HG03060 (cell line): ENCODE data around the gene ASF1B.

Experiments used
- ATAC-seq: cut with Tn5 transposase; IDR thresholded peaks from one replicate; pipeline ENCODE4 v1.9.1; 2021; ENCODE audit warnings: low read depth, moderate number of reproducible peaks; ENCODE audit not compliant: unreplicated experiment

Gene ASF1B

GRCh38 chr19:14089662-14090508, 46.5 kb downstream of the ASF1B start:
- no peak for ATAC-seq

- ATAC-seq: no peak
Measured at GRCh38 chr19:14089412-14089661, 47.1 kb downstream of the ASF1B start.

DNA sequence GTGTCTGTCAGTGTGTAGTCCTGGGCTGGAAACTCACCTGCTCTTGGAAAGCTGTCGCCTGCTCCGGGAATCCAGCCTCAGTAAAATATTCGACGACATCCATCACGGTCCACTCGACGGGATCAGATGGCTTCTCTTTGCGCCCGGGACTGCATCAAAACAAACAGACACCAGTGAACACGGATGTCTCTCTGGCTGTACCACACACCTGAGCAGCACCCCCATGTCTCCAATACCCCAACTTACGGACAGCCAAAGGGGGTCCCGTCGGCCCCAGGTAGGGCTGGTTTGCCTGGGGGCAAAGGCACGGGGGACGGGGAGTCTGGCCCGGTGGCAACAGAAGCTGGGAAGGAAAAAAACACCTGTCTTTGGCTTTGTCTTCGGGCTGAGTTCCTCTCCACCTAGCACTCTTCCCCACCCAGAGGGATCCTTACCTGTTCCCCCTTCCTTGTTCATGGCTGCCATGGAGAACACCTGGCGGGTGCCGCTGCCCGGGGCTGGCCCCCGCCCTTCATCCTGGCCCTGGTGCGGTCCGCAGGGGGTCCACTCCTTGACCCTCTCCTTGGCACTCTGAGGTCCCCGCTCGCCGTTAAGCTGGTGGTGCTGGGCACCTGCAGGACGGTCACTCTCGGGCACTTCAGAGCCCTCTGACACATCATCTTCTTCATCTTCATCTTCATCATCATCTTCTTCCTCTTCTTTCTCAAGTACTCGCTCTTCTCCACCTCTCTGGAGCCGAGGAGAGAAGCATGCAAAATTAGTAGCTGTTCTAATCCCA, 47.6 kb downstream of the ASF1B start:
- no peak for ATAC-seq

- no peak for ATAC-seq
Measured at GRCh38 chr19:14086098-14086497, 50.3 kb downstream of the ASF1B start.

DNA sequence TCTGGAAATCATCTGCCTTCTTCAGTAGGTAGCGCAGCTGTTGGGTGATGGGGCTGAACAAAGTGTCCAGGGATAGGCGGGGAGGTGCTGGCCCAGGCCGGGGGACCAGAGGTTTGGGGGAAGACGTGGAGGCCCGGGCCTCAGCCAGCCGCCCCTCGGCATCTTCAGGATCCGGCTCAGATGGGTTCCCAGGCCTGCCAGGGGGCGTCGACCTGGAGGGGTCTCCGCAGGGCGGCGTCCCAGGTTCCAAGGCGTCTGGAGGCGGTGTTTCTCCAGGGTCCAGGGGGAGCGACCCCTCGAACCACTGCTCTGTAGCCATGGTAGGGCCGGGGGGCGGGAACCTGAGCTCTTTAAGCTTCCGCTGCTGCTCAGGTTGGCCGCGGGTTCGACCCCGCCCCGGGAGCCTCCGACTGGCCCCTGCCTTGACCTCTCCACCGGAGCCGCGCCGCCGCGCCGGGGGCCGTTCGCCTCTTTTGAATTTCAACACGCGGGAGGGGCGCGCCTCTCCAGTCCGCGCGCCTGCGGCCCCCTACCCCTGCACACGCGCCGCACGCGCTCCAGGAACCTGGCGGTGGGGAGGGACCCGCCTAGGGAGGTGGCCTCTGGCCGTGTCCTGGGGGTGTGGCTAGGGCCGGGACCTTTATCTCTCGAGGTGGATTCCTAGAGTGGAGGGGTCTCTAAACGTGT, 50.9 kb downstream of the ASF1B start, which contains the start of gene C19orf67:
TSS of gene C19orf67 (minus strand) at position 475 of the 687 bp plus-strand sequence. CDS start at position 319, 156 bp downstream.
- ATAC-seq: no peak

DNA sequence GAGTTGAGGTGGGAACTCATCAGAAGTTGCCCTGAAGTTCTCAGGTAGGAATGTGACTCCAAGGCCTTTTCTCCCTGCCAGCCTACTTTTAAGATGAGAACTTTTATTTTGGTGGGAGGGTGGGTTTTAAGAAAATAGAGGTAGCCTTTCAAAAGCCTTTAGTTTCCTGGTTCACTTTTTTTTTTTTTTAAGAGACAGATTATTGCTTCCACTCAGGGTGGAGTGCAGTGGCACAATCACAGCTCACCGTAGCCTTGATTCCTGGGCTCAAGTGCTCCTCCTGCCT, 53.8 kb downstream of the ASF1B start:
- no peak for ATAC-seq

DNA sequence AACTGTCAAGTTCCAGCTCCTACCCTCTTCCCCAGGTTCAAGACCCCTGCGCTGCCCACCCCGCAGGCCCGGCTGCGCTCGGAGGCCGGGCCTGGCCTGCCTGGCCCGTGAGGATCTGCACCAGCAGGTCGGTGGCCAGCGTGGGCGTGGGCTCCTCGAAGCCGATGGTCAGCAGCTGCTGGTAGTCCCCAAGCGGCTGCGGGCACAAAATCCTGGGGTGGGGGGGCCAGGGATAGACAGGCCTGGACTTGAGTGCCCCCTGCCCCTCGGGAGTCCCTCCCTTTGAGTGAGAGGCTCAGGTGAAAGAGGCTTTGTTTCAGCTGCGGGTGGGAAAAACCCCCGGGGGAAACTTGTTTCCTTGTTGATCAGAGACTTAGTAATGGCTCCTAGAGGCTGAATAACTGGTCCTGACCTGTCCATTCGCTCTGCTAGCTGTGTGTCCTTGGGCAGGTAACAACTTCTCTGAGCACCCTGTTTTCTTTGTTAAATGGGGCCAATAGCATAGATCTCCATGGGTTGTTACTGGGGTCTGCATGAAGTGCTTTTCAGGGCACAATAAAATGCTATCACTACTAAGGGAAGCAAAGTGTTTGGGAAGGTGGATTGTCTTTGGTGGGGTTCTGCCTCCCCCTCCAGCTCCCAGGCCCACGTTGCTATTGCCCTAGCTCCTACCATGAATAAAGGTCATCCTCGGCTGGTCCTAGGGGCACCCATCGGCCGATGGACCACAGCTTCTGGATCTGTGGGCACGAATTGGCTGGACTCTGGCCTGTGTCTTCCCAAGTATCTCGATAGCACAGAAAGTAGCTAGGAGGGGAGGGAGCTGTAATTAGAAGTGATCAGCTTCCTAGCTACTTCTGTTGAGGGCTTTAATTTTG, 54.4 kb downstream of the ASF1B start:
- peak; percentile 4 for ATAC-seq

GRCh38 chr19:14080887-14081796, 55.2 kb downstream of the ASF1B start:
- ATAC-seq: peak; percentile 90

DNA sequence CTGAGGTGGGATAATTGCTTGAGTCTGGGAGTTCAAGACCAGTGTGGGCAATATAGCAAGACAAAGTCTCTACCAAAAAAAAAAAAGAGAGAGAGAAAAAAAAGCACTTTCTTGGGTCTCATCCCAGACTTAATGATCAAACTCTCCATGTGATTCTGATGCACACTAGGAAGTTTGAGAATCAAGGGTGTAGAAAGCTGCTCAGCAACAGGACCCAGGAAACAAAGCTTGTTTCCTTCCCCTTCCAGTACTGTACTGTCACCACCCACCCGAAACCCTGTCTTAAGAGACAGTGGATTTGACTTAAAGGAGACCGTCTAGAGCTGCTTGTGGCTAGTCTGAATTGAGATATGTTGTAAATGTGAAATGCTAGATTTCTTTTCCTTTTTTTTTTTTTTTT, 58.0 kb downstream of the ASF1B start:
- no peak for ATAC-seq

DNA sequence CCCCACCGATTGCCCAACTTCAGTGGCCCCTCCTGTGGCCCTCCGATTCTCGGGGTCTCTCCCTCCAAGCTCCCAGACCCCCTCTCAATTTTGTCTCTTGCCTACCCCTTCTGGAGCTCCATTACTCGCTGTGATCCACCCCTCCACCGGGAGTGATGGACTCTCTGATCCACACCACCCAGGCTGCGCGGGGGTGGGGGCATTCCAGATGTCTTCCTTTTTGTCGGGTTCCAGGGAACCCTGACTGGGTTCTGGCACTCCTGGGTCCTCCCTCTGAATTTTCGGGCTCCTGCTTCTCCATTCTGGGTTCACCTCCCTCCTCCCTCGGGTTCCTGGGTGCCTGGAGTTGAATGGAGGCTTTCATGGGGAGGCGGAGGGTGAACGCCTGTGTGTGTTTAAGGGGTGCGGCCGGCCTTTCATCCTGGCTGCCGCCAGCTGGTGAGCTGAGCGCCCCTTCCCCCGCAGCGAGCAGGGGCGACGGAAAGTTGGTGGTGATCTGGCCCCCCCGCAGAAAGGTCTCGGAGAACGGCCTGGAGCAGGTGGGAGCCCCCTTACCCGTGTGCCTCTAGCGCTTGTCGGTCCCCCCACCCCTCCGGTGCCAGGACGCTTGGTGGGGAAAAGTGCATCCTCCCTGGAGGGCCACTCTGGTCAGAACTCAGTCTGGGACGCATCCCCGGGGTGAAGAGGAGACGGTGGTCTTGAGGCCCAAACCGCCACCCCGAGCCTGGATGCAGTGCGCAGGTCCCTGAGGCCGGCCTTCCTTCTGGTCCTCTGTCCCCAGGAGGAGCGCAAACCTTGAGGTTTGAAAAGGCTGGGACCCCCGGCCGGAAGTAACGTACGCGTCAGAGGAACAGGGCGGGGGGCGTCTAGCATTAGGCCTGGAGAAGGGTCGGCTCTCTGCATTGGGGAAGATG, 62.2 kb downstream of the ASF1B start:
- no peak for ATAC-seq

DNA sequence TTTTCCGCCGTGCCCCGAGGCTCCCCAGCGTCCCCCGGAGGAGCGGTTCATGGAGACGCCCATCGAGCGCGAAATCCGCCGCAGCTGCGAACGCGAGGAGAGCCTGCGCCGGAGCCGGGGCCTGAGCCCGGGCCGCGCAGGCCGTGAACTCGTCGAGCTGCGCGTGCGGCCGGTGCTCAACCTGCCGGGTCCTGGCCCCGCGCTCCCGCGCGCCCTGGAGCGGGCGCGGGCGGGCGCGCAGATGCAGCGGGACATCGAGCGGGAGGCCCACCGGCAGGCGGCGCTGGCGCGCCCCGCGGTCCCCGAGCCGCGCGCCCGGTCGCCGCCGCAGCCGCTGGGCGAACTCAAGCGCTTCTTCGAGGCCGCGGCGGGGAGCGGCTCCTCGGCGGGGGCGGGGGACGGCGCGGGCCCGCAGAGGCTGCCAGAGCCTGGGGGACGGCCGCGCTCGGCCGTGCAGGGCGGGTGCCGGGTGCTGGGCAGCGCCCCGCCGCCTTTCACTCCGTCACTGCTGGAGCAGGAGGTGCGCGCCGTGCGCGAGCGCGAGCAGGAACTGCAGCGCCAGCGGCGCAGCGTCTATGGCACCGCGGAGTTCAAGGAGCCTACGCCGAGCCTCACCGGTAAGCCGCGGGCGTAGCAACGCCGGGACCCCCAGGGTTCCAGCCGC, 63.0 kb downstream of the ASF1B start:
- no peak for ATAC-seq

GRCh38 chr19:14072535-14073260, 63.7 kb downstream of the ASF1B start, which contains the start of gene MISP3:
MISP3 (plus strand) TSS chr19:14072786; CDS start chr19:14073310, 524 bp downstream.
- no peak for ATAC-seq

GRCh38 chr19:14070268-14071050, 65.9 kb downstream of the ASF1B start:
- ATAC-seq: no peak
